NOMO-1 treated with dmso at 0.1 percent for 144 hours (cell line): ENCODE results near the gene ZBTB40.

Source experiments
- DNase-seq: peaks from one replicate; lab custom pipeline; 2025; ENCODE audit not compliant: unreplicated experiment; lab: John Stamatoyannopoulos, UW

Gene ZBTB40

DNA sequence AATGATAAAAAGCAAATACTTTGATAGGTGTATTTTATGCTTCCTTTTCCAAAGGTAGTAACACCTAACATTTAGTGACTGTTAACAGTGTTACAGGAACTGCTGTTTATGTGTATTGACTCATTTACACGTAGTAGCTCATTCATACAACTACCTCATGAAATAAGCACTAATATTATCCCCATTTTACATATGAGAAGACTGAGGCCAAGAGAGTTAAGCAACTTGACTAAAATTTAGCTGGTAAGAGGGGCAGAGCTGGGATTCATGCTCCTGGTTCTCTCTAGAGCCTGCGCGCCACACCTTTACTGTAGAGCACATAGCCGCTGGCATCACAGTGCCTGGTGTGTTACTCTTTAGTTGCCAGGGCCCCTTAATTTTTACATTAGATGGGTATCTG is 11.3 kb downstream of the ZBTB40 start:
- no peak for DNase-seq

DNA sequence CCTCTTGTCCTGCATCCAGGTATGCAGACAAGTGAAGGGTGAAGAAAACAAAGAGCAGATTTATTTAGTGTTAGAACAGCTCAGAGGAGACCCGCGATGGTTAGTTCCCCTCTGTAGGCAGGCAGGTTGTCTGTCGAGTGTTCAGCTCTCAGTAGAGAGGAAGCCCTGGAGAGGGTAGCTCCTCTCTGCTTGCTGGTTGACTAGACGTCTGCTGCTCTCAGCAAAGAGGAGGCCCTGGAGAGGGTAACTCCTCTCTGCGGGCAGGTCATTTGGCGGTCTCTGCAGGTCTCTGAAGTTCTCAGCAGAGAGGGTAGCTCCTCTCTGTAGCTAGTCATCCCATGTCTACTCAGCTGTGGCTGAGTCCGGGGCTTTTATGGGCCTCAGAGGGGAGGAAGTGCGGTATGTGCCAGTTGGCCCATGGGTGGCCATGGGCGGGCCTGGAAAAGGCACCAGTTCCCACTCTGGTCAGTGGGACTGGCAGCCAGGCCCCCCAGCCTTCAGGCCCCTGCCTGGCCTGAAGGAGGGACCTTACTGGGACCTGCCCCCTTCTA is 13.4 kb downstream of the ZBTB40 start:
- DNase-seq, result no peak

DNA sequence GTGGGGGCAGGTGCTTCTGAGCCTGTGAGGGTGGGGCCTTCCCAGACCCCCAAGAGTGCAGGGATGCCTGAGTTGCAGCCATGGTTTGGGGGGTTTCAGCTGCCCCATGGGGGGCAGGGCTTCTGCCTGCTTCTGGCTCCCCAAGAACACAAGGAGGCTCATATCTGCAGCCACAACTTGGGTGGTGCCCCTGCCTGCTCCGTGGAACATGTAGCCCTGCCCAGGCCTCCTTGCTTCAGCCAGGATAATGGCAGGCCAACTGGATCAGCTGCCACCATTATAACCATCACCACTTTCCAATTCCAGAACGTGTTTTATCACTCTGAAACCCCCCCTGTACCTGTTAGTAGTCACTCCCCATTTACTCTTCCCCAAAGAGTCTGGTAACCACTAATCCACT is 14.0 kb downstream of the ZBTB40 start:
- no peak for DNase-seq

DNA sequence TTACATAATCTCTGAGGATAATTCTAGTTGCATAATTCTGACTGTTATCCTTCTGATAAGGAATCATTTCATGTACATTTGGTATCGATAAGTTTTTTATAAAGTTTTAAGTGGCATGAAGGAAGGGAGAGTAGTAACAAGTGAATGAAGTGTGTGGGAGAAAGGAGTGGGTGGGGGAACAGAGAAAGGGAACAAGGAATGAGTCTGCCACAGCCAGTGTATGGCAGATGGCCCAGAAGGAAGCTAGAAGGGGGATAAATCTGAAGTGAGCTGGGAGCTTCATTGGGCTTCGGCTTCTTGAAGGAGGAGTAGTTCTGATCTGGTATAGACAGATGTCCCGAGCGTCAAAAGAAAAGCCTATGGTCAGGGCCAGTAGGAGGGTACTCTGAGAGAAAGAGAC is 18.6 kb downstream of the ZBTB40 start:
- no peak for DNase-seq

DNA sequence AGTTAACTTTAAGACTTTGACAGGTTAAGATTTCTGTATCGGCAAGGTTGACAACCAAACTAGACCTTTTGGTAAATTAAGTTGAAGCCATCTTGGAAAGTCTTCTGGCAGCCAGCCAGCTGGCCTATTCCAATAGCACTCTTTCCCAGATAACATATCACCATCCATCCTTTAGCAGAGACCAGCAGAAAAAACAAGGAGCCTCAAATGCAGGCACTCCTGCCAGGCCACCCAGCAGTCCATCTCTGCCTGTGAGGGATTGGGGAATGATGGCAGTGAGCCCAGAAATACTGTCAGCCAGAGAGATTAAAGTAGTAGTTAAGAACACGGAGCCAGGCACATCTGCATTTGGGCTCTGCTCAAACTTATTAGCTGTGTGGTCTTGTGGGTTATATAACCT is 19.4 kb downstream of the ZBTB40 start:
- no peak for DNase-seq

DNA sequence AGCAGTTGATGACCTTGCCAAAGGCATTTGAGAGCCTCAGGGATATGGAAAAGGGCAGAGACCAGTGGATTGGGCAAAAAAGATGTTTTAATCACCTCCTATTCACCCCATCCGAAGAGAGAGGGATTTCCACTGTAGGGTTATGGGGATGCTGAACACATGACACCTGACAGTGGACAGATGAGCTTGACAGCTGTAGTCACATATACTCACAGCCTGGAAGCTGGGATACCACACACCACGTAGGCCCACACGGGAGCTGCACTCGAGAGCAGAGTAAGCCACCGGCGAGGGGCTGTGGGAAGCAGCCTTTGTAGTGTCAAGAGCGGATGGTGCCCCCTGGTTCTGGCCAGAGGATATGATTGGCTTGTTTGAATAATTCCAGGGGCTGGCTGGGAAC is 20.0 kb downstream of the ZBTB40 start:
- no peak for DNase-seq

DNA sequence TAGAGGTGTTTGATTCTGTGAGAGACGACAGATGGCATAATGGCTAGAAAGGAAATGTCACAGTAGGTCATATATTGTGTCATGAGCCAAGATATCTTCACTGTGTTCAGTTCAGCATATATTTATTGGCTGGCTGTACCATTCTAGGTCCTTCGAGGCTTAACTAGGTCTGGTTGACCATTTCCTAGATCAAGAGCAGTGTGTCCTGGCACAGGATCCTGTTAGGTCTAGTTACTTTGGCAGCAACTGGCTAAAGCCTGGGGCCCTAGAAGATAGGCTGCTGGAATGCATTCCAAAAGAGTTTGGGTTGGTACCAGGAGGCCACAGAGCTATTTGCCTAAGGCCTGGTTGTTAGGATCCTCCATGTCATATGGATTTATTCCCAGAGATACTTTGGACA is 20.9 kb downstream of the ZBTB40 start:
- no peak for DNase-seq

DNA sequence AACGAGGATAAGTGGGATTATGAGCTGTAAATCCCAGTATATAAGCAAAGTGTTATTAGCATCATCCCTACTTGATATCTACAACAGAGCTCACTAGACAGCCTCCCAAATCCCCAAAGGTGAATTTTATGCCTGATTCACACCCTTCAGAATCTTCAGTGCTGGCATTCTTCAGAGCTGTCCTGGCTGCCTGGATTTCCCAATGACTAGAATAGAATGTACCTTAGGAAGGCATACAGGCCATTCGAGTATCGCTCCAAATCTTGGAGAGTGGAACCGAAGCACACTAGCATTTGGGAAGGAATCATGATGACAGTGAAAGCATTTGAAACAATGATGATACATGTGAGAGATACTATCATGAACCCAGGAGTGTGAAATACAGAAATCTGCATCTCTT is 22.3 kb downstream of the ZBTB40 start:
- DNase-seq, result no peak

DNA sequence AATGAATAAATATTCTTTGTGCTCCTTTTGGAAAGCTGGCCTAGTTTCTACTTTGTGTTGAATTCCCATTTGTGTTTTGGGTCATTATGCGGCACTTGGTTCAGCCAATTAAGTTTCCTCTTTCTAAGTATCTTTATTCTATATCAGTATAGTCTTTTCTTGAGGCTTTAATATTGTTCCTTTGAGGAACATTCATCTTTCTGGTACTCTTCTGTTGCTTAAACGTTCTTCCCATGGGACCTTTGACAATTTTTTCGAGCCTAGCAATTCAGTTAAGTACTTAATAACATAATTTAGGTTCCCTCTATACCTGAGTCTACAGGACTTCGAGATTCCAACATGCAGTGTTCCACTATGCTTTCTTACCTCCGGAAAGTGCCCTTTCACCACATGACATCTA is 24.9 kb downstream of the ZBTB40 start:
- DNase-seq, result no peak

DNA sequence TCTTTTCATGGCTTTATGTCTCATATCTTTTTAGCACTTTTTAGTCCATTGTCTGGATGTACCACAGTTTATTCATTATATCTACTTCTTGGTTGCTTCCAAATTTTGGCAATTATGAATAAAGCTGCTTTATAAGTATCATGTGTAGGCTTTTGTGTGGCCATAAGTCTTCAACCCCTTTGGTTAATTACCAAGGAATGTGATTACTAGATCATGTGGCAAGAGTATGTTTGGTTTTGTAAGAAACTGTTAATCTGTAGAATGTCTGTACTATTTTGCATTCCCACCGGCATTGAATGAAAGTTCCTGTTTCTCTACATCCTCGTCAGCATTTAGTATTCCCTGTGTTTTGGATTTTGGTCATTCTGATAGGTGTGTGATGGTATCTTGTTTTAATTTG is 31.5 kb downstream of the ZBTB40 start:
- no peak for DNase-seq

DNA sequence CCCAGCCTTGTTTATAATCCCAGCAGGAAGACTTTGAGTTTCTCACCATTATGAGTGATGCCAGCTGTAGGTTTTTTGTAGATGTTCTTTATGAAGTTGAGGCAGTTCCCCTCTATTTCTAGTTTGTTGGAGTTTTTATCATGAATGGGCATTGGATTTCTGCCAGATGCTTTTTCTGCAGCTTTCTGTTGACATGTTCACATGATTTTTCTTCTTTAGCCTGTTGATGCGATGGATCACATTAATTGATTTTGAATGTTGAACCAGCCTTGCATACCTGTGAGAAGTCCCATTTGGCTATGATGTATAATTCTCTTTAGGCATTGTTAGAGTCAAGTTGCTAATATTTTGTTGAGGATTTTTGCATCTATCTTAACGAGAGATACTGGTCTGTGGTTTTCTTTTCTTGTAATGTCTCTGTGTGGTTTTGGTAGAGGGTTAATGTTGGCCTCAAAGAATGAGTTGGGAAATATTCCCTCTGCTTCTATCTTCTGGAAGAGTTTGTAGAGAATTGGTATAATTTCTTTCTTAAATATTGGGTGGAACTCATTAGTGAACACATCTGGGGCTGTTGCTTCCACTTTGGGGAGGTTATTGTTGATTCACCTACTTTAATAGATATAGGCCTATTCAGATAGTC is 33.2 kb downstream of the ZBTB40 start:
- DNase-seq, result no peak

DNA sequence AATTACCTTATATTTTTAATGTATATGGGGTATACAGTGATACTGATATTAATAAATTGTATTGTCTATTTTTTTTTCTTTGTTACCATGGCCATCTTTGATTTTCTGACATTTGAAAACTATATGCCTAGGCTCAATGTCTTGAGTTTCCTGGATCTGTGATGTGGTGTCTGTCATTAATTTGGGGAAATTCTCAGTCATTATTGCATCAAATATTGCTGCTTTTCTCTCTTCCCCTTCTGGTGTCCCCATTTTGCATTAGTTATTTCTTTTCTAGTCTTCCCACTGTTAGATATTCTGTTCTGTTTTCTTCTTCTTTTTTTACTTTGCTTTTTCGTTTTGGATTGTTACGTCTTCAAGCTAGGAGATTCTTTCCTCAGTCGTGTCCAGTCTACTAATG is 33.8 kb downstream of the ZBTB40 start:
- no peak for DNase-seq

DNA sequence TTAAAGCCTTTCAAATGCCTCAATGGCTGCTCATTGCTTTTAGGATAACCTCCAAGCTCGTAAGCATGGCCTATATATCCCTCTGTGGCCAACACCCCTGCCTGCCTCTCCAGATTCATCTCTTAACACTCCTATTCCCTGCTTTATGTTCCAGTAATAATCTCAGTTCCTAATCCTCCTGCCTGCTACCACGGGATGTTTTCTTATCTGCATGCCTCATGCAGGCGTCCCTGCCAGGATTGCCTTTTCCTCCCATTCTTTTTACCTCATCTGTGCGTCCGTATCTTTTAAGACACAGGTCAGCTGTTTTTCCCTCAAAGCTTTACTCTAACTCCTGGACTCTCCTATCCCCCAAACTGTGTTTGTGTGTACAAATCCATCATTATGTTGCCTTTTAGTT is 36.1 kb downstream of the ZBTB40 start:
- DNase-seq, result no peak

DNA sequence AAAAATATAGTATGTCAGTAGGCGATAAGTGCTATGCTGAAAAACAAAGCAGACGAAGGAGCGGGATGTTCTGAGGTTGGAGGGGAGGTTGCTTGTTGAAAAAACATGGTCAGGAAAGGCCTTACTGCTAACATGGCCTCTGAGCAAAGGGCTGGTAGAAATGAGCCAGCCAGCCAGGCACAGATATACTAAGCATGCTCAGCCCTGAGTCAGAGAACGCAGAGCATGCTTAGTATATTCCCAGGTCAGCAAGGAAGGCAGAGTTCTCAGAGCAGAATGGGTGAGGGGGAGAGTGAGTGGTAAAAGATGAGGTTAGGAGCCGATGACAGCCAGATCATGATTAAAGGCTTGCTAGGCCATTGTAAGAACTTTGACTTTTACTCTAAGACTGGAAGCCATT is 36.7 kb downstream of the ZBTB40 start:
- DNase-seq, result no peak

DNA sequence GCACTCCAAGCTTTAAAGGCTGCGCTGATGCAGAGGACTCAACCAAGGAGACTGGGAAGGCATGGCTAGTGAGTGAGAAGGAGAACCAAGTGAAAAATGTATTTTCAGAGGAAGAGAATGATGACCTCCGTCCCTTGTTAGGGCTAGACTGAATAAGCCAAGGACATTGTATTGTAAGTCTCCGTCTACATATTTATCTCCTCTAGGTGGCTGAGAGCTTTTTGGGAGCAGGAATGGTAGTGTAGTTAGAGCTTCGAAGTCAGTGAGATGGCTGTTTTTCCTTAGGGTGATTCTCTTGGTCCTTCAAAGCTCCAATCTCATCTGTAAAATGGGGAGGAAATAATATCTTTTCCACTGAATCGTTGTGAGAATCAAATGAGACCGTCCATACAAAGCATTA is 37.6 kb downstream of the ZBTB40 start:
- no peak for DNase-seq

DNA sequence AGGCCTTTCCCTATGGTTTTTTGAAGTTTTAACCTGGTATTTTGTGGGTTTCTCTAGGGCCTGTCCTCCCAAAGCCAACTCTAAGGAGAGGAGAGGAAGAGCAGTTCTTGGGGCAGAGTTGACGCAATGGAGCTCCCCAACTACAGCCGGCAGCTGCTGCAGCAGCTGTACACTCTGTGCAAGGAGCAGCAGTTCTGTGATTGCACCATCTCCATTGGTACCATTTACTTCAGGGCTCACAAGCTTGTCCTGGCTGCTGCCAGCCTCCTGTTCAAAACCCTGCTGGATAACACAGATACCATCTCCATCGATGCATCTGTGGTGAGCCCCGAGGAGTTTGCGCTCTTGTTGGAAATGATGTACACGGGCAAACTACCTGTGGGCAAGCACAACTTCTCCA is 38.2 kb downstream of the ZBTB40 start:
- DNase-seq, result no peak

DNA sequence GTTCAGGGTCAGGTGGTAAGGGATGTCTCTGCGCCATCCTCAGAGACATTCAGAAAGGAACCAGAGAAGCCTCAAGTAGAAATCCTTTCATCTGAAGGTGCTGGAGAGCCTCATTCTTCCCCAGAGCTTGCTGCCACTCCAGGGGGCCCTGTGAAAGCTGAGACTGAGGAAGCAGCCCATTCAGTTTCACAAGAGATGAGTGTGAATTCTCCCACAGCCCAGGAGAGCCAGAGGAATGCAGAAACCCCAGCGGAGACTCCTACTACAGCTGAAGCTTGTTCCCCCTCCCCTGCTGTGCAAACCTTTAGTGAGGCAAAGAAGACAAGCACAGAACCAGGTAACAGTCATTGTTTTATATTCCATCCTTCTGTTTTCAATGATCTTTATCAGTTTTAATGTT is 38.7 kb downstream of the ZBTB40 start:
- no peak for DNase-seq

DNA sequence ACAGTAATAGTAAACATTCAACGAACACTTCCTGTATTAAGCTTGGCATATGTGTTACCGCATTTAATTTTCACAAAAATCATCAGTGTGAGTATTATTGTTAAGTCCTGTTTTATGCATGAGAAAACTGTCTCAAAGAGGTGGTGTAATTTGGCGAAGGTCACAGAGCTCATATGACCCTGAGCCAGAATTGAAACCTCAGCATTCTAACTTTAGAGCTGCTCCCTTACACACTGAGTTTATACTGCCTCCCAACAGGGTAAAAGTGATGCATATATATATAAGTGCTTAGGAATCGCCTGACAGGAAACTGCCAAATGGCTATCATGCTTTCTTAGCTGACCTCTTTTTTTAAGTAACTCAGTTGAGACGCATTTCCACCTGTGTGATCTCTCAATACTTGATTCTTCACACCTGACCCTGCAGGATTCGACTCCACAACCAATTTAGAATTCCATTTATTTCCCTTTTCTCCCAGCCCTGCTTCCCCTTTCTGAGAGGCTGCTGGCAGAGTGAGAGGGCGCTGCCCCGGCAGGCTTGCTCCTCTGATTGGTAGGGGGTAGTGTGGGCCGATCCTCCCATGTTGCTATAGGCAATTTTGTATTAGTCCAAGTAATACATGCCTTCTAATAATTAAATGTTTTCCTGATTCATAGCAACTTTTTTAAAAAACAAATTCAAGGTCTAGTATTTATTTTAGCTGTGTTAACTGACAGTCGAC is 40.5 kb downstream of the ZBTB40 start:
- DNase-seq, result no peak

DNA sequence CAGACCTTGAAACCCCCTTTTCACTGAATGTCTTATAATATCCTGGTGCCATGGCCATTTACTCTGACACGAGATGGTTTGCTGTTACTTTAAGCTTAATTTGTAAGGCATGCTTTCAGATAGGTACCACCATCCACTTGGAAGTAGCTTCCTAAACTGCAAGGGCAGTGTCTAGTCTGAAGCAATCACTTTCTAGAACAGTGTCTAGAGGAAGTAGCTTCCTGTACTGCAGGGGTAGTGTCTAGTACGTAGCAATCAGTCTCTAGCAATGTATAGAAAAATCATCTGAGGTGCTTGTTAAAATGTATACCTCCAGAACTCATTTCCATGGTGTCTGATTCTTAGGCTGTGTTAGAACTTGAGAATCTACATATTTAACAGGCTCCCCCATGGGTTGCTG is 42.5 kb downstream of the ZBTB40 start:
- peak; percentile 1 for DNase-seq

DNA sequence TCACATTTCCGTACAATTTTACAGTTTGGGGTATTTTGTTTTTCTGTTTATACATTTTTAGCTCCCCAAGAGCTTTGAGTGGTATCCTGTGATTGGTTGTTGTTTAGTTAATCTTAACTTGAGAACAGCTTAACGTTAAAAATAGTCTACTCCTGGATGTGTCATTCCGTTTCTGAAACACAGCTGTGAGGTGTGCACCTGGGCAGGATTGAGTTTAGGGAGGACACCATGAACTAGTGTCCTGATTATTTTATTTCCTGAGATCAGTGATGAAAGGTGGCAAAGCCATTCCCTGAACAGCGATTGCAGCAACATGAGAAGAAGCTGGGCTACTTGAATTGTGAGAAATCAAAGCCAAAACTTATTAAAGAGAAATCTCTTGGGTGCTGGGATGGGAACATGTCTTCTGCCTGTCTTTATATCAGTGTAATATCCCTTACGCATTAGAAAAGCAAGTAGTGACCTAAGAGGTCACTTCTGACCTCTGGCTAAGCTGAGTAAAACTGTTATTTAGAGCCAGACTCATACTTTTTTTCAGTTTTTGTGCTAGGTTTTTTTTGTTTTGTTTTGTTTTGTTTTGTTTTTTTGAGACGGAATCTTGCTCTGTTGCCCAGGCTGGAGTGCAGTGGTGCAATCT is 43.4 kb downstream of the ZBTB40 start:
- no peak for DNase-seq

DNA sequence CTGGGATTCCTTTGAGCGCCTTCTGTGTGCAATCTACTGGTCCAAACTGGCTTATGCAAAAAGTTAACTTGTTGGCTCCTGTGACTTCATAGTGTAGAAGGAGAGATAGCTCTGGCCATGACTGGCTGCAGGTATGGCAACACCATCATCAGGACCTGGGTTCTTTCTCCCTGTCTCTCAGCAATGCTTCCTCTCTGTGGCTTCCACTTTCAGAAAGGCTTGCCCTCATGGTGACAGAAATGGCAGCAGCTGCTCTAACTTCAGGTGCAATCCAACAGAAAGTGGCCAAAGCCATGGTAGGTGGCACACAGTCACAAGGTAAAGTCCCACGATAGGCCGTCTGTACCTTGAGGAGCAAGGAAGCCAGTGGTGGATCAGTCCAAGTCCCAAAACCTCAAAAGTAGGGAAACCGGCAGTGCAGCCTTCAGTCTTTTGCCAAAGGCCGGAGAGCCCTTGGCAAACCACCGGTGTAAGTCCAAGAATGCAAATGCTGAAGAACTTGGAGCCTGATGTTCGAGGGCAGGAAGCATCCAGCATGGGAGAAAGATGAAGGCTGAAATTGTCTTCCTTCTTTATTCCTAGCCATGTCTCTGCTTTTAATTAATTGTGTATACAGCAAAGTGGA is 45.0 kb downstream of the ZBTB40 start:
- DNase-seq, result no peak

DNA sequence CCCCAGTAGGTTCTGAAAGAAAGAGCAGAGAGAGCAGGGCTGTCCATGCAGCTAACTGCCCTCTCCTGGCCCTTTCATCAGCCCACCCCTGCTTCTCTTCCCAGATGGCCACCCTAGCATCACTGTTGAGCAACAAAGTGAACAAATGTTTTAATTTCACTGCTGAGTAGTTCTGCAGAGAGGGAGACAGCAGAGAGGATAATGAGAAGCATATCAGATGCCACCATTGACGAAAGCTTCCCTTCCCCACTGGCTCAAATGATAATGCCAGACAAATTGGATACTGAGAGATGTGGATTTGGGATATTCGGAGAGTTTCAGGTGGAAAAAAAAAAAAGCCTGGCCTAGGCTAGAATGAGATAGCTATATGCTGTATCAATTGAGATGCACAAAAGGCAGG is 46.8 kb downstream of the ZBTB40 start:
- no peak for DNase-seq
